Neural cell (in vitro differentiated cells): ENCODE measurements around the gene RIN3. TPM values are rescaled to one million over a fixed set of nuclear protein-coding genes. Genes with fewer than 3 reads are reported as not detected.

Experiments
- H2AFZ ChIP-seq: fragments of 200-600, 300-800 bp; sonication (generic), shearing (Covaris generic); 2 replicates; pipeline ENCODE4 v1.6.0; 2014; ENCODE audit warnings: low read depth, mild to moderate bottlenecking, antibody characterized with exemption, low read length, moderate library complexity
- H3F3A ChIP-seq: fragments of 200-600 bp; shearing (Covaris generic); 2 replicates; pipeline ENCODE4 v1.6.1; 2016; ENCODE audit warnings: mild to moderate bottlenecking, moderate library complexity, mixed read lengths, antibody characterized with exemption, low read length; ENCODE audit not compliant: insufficient read depth, poor library complexity, severe bottlenecking
- H3K27ac ChIP-seq: fragments of 200-600, 300-800 bp; sonication (generic), shearing (Covaris generic); 2 replicates; pipeline ENCODE4 v1.5.1; 2014; ENCODE audit warnings: mild to moderate bottlenecking, low read length, moderate library complexity
- H3K27me3 ChIP-seq: fragments of 300-800, 200-600 bp; sonication (generic), shearing (Covaris generic); 2 replicates; pipeline ENCODE4 v1.6.0; 2014; ENCODE audit warnings: mild to moderate bottlenecking, low read depth, low read length, moderate library complexity; ENCODE audit not compliant: insufficient read depth
- H3K36me3 ChIP-seq: fragments of 300-800, 200-600 bp; sonication (generic), shearing (Covaris generic); 2 replicates; pipeline ENCODE4 v1.5.1; 2014; ENCODE audit warnings: mild to moderate bottlenecking, antibody characterized with exemption, low read length, moderate library complexity; ENCODE audit not compliant: insufficient read depth
- H3K4me2 ChIP-seq: fragments of 300-800, 200-600 bp; sonication (generic), shearing (Covaris generic); 2 replicates; pipeline ENCODE4 v1.6.0; 2014; ENCODE audit warnings: mild to moderate bottlenecking, low read length
- H3K4me3 ChIP-seq: fragments of 300-800, 200-600 bp; sonication (generic), shearing (Covaris generic); 2 replicates; pipeline ENCODE4 v1.5.1; 2014; ENCODE audit warnings: mild to moderate bottlenecking, low read length, moderate library complexity
- H3K79me2 ChIP-seq: fragments of 200-600 bp; shearing (Covaris generic); replicated peaks from 2 replicates; pipeline ENCODE4 v1.6.0; 2014; ENCODE audit warnings: mild to moderate bottlenecking, low read length, moderate library complexity; ENCODE audit not compliant: insufficient read depth
- H3K9ac ChIP-seq: fragments of 300-800, 200-600 bp; sonication (generic), shearing (Covaris generic); 2 replicates; pipeline ENCODE4 v1.6.1; 2016; ENCODE audit warnings: mild to moderate bottlenecking, low read length, mixed read lengths
- H3K9me2 ChIP-seq: fragments of 200-600 bp; shearing (Covaris generic); 2 replicates; pipeline ENCODE4 v1.6.1; 2016; ENCODE audit warnings: mild to moderate bottlenecking, low read length, mixed read lengths; ENCODE audit not compliant: insufficient read depth
- H3K9me3 ChIP-seq: fragments of 200-600, 300-800 bp; sonication (generic), shearing (Covaris generic); 2 replicates; pipeline ENCODE4 v1.6.1; 2016; ENCODE audit warnings: mild to moderate bottlenecking, mixed run types, low read length, moderate library complexity, mixed read lengths
- H4K20me1 ChIP-seq: fragments of 200-600 bp; shearing (Covaris generic); 2 replicates; pipeline ENCODE4 v1.6.1; 2016; ENCODE audit warnings: mild to moderate bottlenecking, mixed run types; ENCODE audit not compliant: insufficient read depth
- EP300 ChIP-seq: fragments of 450-650 bp; conservative IDR thresholded peaks from 2 replicates; pipeline ENCODE4 v1.6.1; 2014; ENCODE audit warnings: antibody characterized with exemption, mild to moderate bottlenecking, moderate library complexity; ENCODE audit not compliant: poor library complexity, severe bottlenecking
- EZH2 ChIP-seq: fragments of 200-600, 300-800 bp; shearing (Covaris generic), sonication (generic); IDR thresholded peaks from 2 replicates; pipeline ENCODE4 v1.6.1; 2014; ENCODE audit warnings: antibody characterized with exemption, low read length, borderline replicate concordance, mild to moderate bottlenecking; ENCODE audit not compliant: insufficient read depth, poor library complexity, severe bottlenecking
- MXI1 ChIP-seq: fragments of 450-650 bp; conservative IDR thresholded peaks from 2 replicates; pipeline ENCODE4 v1.6.1; 2014; ENCODE audit warnings: antibody characterized with exemption, mild to moderate bottlenecking; ENCODE audit not compliant: poor library complexity, severe bottlenecking
- POLR2AphosphoS5 ChIP-seq: IDR thresholded peaks from 2 replicates; pipeline ENCODE4 v1.6.1; 2012
- RAD21 ChIP-seq: fragments of 450-650 bp; conservative IDR thresholded peaks from 2 replicates; pipeline ENCODE4 v1.6.1; 2014; ENCODE audit warnings: antibody characterized with exemption, mild to moderate bottlenecking, moderate library complexity
- REST ChIP-seq: IDR thresholded peaks from 2 replicates; pipeline ENCODE4 v1.6.1; 2012; ENCODE audit warnings: borderline replicate concordance
- SMC3 ChIP-seq: fragments of 450-650 bp; conservative IDR thresholded peaks from 2 replicates; pipeline ENCODE4 v1.6.1; 2014; ENCODE audit warnings: antibody characterized with exemption, mild to moderate bottlenecking, moderate library complexity; ENCODE audit not compliant: poor library complexity
- TAF1 ChIP-seq: IDR thresholded peaks from 2 replicates; pipeline ENCODE4 v1.6.1; 2012; ENCODE audit warnings: low read depth
- polyA plus RNA-seq: library from polyadenylated mRNA; depleted of rRNA; stranded (reverse); fragments of >200 nt; gene quantifications from 2 replicates; pipeline ENCODE4 v1.2.3, GENCODE V29; 2014
- TF ChIP-seq, protein P1 (sequence below): fragments of 450-650 bp; IDR thresholded peaks from 2 replicates; pipeline ENCODE4 v1.5.1; 2014; ENCODE audit warnings: antibody characterized with exemption, mild to moderate bottlenecking, moderate library complexity; ENCODE audit not compliant: poor library complexity, severe bottlenecking

RIN3 gene
- polyA plus RNA-seq, 1 donor from 2014 or later = not detected

- H3K4me2 ChIP-seq = no peak overlapping the region
- no peaks in the 10 kb centered on the region for H3K9me3 ChIP-seq
- no peak overlapping the region for H3K27ac ChIP-seq
- H3K27me3 ChIP-seq = no peaks in the 10 kb centered on the region
- H3K9me2 ChIP-seq = no peaks in the 10 kb centered on the region
- no peak overlapping the region for H3K4me3 ChIP-seq
- H3K36me3 ChIP-seq = no peaks in the 10 kb centered on the region
- H2AFZ ChIP-seq = no peak overlapping the region
- H3F3A ChIP-seq = no peaks in the 10 kb centered on the region
- H3K9ac ChIP-seq = no peak overlapping the region
- no peaks in the 10 kb centered on the region for H4K20me1 ChIP-seq
- TF ChIP-seq MXI1 = no peak
- no peaks in the 10 kb centered on the region for H3K79me2 ChIP-seq
Observed at GRCh38 chr14:92561906-92562479, 48.4 kb downstream of the RIN3 start.

DNA sequence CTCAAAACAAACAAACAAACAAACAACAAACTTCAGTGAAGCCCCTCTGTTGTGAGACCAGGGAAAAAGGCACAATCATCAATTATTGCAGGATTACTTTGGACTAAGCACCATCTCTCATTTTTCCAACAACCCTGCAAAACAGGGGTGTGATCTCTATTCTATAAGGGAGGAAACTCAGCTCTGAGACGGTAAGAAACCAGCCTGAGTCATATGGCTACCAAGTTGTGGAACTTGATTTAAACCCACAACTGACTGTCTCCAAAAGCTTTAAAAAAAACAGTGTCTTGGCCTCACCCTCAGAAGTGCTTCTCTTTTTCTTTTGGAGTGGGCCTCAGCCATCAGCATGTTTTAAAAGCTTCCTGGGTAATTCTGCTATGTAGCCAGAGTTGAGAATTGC lies 49.8 kb downstream of the RIN3 start:
- Histone ChIP-seq H3K9ac (no peak overlapping the region), H3F3A (no peaks in the 10 kb centered on the region), H3K9me2 (no peaks in the 10 kb centered on the region)

More for the DNA sequence above, 49.8 kb downstream of the RIN3 start:
- TF ChIP-seq POLR2AphosphoS5 (no peak), EP300 (no peak), EZH2 (no peak), RAD21 (no peak), TAF1 (no peak), MXI1 (no peak), SMC3 (no peak), REST (no peak)
- TF ChIP-seq, protein P1, sequence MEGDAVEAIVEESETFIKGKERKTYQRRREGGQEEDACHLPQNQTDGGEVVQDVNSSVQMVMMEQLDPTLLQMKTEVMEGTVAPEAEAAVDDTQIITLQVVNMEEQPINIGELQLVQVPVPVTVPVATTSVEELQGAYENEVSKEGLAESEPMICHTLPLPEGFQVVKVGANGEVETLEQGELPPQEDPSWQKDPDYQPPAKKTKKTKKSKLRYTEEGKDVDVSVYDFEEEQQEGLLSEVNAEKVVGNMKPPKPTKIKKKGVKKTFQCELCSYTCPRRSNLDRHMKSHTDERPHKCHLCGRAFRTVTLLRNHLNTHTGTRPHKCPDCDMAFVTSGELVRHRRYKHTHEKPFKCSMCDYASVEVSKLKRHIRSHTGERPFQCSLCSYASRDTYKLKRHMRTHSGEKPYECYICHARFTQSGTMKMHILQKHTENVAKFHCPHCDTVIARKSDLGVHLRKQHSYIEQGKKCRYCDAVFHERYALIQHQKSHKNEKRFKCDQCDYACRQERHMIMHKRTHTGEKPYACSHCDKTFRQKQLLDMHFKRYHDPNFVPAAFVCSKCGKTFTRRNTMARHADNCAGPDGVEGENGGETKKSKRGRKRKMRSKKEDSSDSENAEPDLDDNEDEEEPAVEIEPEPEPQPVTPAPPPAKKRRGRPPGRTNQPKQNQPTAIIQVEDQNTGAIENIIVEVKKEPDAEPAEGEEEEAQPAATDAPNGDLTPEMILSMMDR = no peak
- Histone ChIP-seq H2AFZ (no peak overlapping the region), H3K4me3 (no peak overlapping the region), H3K4me2 (no peak overlapping the region), H3K27me3 (no peaks in the 10 kb centered on the region), H3K9me3 (no peaks in the 10 kb centered on the region), H3K79me2 (no peaks in the 10 kb centered on the region), H4K20me1 (no peaks in the 10 kb centered on the region), H3K36me3 (no peaks in the 10 kb centered on the region), H3K27ac (no peak overlapping the region)
